COLO668 (cell line): ENCODE measurements around the gene TEAD3.
A peak's percentile ranks its signal among the peaks of the same experiment; 100 is the strongest.

Experiments used
- DNase-seq: peaks from one replicate; lab custom pipeline; 2025; ENCODE audit not compliant: unreplicated experiment; lab: John Stamatoyannopoulos, UW

The TEAD3 gene

DNA sequence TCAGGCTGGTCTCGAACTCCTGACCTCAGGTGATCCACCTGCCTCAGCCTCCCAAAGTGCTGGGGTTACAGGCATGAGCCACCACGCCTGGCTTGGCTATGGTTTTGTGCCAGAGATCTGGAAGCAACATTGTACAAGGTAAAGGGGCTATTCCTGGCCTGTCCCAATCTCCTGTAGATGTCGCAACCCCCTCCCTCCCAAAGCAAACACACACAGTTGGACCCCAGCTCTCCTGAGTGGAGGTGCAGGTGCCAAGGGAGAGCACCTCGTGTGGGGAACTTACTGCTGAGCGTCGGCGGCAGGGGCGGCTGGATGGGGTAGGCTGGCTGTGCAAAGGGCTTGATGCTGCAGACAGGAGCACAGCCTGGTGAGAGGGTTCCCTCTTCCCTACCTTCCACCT is 19.9 kb downstream of the TEAD3 start:
- no peak for DNase-seq

DNA sequence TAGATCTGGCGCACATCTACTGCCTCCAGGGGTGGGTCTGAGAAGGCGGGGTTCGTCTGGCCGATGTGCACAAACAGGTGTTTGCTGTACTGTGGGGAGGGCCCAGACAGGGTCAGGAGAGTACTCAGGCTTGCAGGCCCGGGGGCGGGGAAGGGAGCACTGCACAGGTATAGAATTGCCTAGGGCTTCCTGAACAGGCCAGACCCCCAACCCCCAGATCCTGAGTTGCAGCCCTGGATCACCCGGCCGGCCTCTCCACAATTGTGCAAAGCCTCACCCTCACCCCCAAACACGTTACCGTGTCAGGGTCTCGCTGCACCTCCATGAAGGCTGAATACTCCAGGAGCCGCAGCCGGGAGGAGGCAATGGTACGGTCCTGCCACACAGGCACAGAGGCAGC is 20.9 kb downstream of the TEAD3 start:
- no peak for DNase-seq

DNA sequence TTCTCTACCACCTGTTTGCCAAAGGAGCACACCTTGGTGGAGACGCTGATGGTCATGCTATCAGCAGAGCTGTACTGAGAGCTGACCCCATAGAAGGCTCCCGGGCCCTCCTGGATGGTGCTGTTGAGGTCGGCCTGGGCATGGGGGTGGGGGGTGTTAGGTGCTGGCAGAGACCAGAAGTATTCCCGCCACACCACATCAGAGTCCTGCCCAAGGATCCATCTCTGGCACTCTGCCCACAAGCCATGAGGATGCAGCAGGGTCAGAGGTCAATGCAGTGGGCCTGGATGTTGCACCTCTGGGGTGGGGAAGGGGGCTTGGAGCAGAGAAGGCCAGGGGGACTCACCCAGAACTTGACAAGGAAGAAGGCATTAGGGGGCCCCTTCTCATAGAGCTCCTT is 21.3 kb downstream of the TEAD3 start:
- DNase-seq = no peak

DNA sequence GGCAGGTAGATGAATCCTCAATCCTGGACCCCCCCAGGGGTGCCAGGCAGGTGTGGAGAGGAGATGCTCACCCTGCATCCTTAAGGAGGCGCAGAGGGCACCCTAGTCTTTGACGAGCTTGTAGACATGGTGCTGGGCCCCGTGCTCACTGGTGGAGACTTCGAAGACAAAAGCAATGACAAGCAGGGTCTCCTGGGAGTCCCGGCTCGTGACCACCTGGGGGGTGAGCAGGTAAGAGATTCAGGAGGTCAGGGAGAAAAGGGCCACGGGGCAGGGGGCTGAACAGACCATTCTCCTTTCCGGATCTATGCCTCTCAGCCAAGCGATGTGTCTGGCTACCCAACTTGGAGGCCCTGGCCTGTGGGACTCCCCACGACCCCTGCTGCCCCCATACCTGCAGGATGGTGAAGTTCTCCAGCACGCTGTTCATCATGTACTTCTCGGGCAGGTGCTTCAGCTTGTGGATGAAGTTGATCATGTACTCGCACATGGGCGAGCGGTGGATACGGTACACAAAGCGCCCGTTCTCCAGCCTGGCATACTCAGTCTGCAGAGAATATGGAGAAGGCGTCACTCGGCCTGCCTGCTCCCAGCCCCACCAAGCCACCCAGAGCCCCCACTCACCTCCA is 21.8 kb downstream of the TEAD3 start:
- no peak for DNase-seq

DNA sequence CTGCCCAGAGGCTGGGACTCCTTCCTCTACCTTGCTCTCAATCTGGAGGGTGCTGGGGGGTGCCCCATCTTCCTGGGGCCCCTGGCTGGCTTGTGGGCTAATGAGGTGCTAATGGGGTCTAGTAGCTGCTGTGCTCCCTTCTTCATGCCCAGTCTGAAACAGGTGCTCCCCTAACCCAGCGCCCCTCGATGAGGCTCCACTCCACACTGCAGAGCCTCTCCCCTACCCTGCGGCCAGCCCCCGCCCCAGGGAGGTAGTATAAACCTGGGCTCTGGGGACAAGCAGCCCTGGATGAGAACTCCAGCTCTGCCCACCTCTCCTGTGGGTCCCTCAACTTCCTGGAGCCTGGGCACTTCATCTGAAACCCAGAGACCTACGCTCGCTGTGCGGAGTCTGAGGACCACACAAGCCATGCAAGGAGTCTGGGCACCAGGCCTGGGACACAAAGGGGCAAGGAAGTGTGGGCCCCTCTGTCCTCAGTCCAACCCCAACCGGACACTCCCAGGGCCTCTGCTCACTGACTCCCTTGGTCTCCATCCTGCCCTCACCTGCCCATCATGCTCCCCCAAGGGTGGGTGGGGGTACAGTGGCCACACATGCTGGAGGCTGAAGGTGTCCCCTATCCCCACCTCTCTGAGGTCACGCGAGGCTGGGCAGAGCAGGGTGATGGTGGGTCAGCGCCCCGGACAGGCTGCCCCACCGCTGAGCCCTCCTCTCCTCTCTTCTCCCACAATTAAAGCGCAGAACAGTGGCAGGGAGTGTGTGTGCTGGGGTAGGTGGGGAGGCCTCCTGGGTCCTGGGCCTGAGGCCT is 22.5 kb downstream of the TEAD3 start:
- DNase-seq = no peak

DNA sequence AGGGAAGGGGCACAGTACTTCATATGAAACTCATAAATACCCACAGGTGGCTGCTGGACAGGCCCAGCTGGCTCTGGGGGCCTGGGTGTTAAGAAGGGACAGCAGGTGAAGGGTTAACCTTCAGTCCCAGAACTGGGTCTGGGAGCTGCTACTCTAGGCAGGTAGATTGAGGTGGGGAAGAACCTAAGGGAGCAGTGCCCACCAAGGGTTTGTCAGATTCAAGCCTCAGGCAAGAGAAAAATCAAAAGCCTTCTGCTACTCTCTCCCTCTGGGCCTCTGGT is 23.1 kb downstream of the TEAD3 start:
- no peak for DNase-seq

DNA sequence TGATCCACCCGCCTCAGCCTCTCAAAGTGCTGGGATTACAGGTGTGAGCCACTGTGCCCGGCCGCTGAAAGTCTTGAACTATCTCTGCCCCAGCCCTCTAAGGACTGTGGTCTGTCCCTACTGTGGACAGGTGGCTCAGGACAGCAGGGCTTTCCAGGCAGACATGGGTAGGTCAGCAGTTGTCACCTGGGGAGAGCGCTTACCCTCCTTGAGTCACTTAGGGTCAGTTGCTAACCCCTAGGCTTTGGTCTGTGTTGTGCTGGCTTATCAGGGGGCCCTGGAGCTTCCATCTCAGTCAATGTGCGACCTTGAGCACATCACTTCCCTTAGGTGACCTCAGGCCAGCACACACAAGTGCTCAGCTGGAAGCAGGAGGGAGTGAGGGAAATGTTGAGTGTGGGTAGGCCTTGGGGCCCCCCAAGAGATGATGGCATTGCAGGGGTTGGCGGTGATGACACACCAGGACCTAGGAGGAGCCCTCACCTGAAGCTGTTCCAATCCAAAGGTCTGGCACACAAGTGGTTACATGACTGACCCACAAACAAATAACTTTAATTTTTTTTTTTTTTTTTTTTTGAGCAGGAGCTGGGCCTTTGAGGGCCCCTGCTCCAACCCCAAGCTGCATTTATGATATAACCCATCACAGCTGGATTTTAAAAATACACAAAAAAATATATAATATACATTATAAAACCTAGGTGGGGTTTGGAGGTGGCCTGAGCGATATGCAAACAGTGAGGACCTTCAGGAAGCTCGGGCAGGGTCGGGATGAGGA is 23.6 kb downstream of the TEAD3 start:
- DNase-seq = no peak

DNA sequence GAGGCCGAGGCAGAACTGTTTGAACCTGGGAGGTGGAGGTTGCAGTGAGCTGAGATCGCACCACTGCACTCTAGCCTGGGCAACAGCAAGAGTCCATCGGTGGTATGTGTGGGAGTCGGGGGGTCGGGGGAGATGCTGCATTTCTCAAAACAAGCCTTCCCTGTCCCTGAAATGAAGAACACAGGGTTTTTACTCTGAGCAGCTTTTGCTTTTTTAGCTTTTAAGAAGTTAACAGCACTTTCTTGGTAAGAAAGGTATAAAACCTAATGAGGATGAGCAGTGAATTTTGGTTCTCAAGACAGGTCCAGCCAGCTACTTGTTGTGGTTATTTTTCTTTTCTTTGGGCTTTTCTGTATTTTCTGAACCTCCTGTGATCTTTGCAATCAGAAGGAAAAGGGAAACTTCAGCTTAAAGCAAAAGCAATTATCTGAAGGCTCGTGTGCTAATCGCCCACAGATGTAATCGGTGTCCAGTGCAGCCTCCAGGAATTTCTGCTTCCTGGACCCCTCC is 25.0 kb downstream of the TEAD3 start:
- DNase-seq = no peak

DNA sequence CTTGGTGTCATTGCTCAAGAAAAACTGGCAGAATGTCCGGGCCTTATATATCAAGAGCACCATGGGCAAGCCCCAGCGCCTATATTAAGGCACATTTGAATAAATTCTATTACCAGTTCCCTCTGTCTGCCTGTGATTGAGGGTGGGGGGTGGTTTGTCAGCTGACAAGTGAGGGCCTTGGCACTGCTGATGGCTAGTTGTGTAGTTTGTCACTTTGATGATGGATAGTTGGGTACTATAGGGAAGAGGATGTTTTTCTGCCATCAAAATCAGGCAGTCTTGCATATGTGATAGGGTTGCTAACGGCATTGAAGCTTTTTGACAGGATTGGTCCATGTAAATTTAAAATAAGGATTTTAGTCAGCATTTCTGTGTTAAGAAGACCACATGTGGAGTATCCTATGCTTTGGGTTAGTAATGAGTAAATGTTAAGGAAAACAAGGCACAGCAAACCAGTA is 26.2 kb downstream of the TEAD3 start:
- no peak for DNase-seq

DNA sequence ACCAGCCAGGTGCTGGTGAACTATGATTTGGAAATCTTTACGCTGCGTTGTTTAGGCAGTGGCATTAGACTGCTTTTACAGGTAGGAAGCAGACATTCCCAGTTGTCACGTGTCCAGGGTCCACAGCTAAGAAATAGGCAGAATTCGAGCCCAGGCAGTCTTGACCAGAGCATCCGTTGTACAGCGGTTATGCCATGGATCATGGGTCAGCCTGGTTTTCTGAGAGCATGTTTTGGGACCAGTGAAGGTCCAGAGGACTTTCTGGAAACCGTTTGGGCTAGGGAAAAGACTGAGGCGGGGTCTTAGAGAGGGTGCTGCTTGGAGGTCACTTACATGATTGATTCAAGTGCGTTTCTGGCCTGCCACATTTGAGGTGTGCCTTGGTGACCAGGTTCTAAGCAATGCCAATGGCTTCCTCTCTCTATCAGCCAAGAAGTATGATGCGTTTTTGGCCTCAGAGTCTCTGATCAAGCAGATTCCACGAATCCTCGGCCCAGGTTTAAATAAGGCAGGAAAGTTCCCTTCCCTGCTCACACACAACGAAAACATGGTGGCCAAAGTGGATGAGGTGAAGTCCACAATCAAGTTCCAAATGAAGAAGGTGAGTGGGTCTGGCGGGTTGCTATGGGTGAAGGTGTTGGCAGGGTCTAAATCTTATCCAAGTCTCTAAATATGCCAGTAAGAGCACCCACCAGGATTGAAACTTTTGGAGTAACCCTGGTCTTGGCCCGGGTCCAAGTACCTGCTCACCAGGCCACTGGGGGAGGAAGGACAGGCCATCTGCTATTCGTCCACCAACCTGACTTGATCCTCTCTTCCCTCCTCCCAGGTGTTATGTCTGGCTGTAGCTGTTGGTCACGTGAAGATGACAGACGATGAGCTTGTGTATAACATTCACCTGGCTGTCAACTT is 26.9 kb downstream of the TEAD3 start:
- peak; percentile 30 for DNase-seq

DNA sequence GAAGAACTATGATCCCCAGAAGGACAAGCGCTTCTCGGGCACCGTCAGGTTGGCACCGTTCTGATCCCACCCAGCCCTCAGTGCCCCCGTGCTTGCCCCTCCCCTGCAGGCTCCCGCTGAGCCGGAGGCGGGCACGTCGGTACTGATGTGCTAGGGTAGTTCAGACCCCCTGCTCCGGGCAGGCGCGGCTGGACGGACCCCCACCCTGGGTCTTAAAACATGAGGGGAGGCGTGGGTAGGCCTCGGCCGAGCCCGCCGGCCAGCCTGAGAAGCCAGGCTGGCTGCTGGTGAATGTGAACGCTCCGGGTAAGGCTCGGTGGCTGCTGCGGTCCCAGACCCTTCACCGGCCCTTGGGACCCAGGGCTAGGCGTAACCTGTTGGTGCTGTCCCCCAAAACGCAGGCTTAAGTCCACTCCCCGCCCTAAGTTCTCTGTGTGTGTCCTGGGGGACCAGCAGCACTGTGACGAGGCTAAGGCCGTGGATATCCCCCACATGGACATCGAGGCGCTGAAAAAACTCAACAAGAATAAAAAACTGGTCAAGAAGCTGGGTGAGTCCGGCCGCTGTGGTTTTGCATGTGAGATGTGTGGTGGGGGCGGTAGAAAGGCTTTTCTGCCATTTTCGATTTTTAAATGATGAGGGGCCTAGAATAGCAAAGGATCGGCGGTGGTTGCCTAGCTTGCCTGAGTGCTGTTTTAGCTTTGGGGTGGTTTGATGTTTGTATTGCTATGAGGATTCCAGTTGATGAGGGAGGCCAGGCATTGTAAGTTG is 27.7 kb downstream of the TEAD3 start:
- DNase-seq = peak; percentile 50

DNA sequence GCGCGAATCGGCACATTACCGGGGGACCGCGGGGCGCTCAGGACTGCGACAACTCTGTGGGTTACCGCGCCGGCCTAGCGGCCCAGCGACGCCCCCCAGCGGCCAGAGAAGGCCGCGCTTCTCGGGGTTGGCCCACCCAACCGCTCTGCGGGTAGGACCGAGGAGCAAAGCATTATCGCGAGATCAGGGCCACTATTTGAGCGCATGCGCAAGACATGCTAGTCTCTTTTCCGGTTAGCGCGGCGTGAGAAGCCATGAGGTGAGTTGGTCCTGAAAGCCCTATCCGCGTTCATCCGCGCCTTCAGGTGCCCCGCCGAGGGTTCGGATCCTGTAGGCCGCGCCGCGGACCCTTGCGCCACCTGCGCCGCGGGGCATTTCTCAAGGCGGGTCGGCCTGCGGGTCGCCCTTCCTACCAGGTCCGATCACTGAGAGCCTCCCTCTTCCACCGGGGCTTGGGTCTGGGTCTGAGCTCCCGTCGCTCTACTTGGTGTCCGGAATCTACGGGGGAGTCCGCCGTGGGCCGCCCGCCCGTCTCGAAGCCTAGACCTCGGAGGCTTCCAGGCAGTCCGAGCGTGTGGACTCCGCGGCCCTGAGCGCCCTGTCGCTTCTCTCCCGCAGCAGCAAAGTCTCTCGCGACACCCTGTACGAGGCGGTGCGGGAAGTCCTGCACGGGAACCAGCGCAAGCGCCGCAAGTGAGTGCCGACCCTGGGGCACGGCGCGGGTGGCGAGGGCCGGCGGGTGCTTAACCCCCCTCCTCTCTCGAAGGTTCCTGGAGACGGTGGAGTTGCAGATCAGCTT is 28.5 kb downstream of the TEAD3 start, which contains the start of gene RPL10A:
Gene RPL10A, plus strand, starts transcription at position 221 of the 799 bp plus-strand sequence. Its CDS starts 34 bp downstream, at position 255.
- peak; percentile 90 for DNase-seq

DNA sequence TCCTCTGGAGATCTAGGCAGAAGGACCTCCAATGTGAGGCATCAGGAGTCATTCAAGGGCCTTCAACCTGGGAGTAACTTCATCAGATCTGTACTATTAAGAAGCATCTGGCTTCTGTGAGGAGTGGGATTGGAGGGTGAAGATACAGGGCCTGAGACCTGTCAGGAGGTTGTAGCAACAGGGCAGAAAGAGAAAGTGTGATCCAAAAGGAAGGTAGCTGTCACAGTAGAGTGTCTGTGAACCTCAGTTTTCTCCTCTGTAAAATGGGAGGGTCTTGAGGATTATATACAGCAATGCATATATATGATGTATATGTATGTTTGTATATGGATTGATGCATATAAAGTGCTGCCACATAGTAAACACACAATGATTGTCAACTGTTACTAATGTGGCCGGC is 31.2 kb downstream of the TEAD3 start:
- DNase-seq = no peak

DNA sequence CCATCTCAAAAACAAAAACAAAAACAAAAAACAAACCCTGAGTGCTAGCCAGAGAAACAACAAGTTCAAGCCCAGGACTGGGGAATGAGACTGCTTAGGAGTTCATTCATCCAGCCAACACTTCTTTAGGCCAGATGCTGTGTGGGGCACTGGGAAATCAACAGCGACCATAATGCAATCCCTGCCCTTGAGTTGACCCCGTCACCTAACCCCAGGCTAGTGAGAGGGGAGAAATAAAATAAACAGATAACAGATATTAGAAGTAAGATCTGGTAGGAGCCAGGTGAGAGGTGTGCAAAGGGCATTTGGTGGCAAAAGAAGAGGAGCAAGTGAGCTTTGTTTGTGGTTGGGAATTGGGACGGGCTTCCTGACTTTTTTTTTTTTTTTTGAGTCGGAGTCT is 33.6 kb downstream of the TEAD3 start:
- DNase-seq = no peak

DNA sequence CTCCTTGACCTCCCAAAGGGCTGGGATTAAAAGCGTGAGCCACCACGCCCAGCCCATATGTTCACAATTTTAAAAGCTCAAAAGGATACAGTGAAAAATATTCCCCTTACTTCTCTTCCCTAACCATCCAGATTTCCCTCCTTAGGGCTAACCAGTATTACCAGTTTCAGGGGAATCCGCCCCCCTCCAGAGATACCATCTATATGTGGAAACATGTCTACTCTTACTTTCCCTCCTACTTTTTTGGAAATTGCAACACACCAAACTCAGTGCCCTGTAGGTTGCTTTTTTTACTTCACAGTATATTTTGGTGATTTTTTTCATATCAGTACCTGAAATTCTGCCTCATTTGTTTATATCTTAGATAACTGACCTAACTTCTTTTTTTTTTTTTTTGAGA is 35.6 kb downstream of the TEAD3 start:
- DNase-seq = no peak

DNA sequence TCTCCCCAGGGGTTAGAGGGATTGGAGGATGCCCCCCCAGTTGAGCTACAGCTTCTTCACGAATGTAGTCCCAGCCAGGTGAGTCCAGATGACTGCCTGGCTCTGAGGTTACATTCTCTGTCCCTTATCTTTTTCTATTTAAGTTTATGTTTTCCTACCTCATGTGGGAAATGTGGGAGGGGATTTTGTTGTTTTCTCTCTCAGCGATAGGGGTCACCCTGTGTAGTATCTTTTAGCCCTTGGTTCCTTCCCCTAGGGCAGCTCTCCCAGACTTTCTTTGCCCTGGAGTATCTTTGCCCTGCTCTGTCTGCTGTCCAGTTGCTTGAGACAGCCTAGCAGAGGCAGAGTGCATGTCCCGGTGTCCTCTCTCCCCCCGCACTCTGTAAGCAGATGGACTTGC is 39.0 kb downstream of the TEAD3 start:
- DNase-seq = no peak

DNA sequence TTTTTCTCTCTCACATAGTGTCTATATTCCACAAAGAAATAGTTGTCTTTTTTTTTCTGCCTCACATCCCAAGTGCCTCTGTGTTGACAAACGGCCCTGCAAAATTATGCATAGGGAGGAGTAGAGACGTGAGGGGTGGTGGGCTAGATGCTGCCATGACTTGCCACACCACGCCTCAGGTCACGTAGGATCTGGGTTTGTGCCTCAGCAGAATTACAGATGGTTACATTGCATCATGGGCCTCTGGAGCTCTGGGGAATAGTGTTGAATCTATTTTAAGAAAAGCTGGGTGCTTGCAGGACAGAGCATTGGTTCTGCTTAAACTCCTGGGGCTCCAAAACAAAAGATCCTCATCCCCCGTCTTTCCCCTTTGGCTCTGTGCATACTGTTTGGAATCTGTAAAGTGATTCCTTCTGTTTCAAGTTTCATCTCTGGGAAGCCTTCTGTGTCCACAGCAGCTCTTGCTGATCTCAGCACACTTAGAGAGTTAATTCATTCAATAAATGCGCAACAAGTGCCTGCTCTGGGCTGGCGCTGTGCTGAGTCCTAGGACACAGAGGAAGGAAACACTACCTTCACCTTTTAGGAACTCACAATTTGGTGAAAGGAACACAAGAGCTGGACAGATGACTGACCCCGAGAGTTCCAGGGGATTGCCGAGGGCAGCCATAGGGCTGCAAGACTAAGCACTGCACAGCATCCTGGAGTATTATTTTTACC is 42.3 kb downstream of the TEAD3 start:
- no peak for DNase-seq

DNA sequence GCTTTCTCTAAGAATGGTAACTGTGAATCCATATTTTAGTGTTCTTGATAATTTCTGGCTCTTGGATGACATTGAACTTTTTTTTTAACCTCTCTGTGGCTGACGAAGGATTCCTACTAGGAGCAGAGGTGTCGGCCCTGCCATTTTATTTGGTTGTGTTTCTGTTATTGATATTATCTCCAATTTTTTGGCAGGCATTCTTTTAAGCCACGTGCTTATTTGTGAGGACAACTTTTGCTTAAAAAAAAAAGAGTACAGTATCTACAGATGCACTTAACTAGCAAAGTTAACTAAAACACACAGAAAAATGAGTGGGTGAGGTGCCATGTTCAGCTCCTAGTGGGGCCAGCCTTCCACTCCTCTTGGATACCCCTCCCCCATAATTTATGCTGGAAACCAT is 43.6 kb downstream of the TEAD3 start:
- DNase-seq = no peak
